ENCODE data around the gene TRAPPC12. TPM values are rescaled to one million over a fixed set of nuclear protein-coding genes. Genes with fewer than 3 reads are reported as not detected.
A peak's percentile ranks its signal among the peaks of the same experiment; 100 is the strongest.
"Not testable (repeated sequence)": the region's sequence is repeated elsewhere in the genome, so short reads cannot be mapped to it uniquely, and the experiment has no call there.

Gene TRAPPC12
- total RNA-seq, 6 donors from 2014 or later, result 68.1 to 307 (median 91.5) TPM

DNA sequence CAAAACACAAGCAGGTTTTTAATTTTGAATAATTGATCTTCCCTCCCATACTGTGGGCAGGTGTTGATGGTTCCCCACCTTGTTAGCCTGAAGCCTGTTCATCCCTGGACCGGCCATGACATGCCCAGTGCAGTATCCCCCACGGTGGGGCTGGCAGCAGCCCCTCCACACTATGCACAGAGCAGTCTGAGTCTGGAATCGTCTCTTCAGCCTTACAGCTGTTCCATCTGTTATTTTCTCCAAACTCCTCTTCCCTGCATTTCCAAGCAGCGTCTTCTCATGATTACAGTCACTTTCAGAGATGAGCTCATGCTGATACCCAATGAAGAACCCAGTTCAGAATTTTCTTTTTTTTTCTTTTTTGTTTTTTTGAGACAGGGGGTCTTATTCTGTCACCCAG, 71.7 kb downstream of the TRAPPC12 start:
- no peak for ATAC-seq (ENCODE audit: low FRiP score in 2 of 2)
- 95 to 97% methylated on average over 4 of the region's 4 CpGs for WGBS, 2 donors
- no peak overlapping the region for H3K4me3 ChIP-seq
- no peaks in the 10 kb centered on the region for H3K27me3 ChIP-seq
- H3K27ac ChIP-seq, result no peak overlapping the region
- TF ChIP-seq EP300 (IDR thresholded peaks at IDR 0.05), result no peak
- TF ChIP-seq POLR2A (IDR thresholded peaks at IDR 0.05), result no peak
- TF ChIP-seq, protein P1, sequence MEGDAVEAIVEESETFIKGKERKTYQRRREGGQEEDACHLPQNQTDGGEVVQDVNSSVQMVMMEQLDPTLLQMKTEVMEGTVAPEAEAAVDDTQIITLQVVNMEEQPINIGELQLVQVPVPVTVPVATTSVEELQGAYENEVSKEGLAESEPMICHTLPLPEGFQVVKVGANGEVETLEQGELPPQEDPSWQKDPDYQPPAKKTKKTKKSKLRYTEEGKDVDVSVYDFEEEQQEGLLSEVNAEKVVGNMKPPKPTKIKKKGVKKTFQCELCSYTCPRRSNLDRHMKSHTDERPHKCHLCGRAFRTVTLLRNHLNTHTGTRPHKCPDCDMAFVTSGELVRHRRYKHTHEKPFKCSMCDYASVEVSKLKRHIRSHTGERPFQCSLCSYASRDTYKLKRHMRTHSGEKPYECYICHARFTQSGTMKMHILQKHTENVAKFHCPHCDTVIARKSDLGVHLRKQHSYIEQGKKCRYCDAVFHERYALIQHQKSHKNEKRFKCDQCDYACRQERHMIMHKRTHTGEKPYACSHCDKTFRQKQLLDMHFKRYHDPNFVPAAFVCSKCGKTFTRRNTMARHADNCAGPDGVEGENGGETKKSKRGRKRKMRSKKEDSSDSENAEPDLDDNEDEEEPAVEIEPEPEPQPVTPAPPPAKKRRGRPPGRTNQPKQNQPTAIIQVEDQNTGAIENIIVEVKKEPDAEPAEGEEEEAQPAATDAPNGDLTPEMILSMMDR (IDR thresholded peaks at IDR 0.05), result no peak
- no peak for TF ChIP-seq POLR2AphosphoS5 (IDR thresholded peaks at IDR 0.05)
- peaks cover 0 to 8% (median 2%) of the 10 kb centered on the region in 4 donors for H3K4me1 ChIP-seq
- no peak for DNase-seq
- no peaks in the 10 kb centered on the region for H3K9me3 ChIP-seq
- peaks cover 5 to 48% (median 29%) of the 10 kb centered on the region in 4 donors for H3K36me3 ChIP-seq

DNA sequence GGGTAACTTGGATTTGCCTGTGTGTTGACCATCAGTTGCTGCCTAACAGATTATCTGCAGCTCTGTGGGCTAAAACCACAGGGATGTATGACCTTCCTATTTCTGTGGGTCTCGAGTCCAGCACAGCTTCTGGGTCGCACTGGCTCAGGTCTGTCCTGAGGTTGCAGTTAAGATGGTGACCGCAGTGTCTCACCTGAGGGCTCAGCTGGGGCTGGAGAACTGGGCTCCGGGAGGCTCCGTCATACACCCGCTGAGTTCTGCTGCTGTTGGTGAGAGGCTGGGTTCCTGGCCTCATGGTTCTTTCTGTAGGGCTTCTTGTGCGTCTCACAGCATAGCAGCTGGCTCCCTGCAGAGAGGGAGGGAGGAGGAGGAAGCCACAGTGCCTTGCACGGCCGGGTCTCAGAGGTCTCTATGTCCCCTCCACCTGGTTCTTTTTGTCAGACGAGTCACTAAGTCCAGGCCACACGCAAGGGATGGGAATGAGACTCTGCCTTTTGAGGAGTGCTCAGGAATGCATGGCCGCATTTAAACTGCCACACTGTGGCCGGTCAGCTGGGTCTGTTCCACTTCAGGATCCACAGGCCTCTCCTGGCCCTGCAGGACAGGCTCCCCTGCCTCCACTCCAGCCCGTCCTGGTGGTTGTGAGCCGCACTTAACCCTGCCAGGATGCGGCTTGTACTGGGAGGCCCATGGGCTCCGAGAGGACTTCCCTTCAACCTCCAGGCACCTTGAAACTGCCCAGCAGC, 72.6 kb downstream of the TRAPPC12 start:
- H3K36me3 ChIP-seq, result peaks cover 0 to 48% (median 23%) of the 10 kb centered on the region in 4 donors
- 88 to 94% methylated on average over 13 to 17 of the region's 17 CpGs for WGBS, 2 donors
- no peaks in the 10 kb centered on the region for H3K27me3 ChIP-seq
- H3K27ac ChIP-seq, result no peak overlapping the region
- ATAC-seq (ENCODE audit: low FRiP score in 2 of 2) (no peak), DNase-seq (no peak)
- no peak for TF ChIP-seq EP300 (IDR thresholded peaks at IDR 0.05)
- TF ChIP-seq, protein P1 (IDR thresholded peaks at IDR 0.05), result no peak
- no peak for TF ChIP-seq POLR2AphosphoS5 (IDR thresholded peaks at IDR 0.05)
- TF ChIP-seq POLR2A (IDR thresholded peaks at IDR 0.05), result no peak
- no peak overlapping the region for H3K4me3 ChIP-seq
- H3K4me1 ChIP-seq, result peaks cover 0 to 8% (median 2%) of the 10 kb centered on the region in 4 donors
- no peaks in the 10 kb centered on the region for H3K9me3 ChIP-seq

DNA sequence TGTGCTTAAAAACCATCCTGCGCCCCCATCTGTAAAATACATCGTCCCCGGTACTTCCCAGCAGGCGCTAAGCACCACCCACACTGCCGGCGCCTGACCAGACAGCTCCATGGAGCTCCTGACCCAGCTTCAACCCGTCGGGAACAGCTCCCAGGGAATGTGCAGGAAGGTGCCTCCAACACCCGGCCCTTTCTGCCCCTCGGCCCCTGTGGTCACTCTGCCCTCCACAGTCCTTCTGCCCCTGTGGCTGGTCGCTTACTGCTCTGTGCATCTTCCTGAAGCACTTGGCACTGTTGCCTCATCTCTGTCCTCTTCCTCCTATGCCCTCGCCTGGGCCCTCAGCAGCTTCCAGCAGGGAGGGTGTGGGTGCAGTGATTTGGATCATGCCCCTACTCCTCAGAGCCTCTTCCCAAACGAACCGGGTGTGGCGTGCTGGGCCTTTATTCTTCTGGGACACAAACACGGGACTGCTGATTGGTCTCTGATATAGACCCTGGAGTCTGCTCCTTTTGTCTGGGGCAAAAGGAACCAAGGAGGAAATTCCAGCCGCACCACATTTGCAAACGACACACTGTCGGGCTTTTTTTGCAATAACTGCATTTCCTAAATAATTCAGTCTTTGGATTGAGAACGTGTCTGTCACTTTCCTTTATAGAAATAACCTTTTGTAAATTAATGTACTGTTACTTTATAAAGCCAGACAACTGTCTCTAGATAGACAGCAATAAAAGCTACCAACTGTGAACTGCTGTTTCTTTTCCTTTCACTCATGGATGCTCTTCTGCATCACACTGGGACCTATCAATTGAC, 73.9 kb downstream of the TRAPPC12 start:
- H3K4me3 ChIP-seq, result no peak overlapping the region
- peak in 1 of 2 donors; percentile 17 for ATAC-seq (ENCODE audit: low FRiP score in 2 of 2)
- DNase-seq, result no peak
- peak overlapping the region in 1 of 4 donors; percentile 34 for H3K27ac ChIP-seq
- TF ChIP-seq POLR2AphosphoS5 (IDR thresholded peaks at IDR 0.05), result no peak
- TF ChIP-seq, protein P1 (IDR thresholded peaks at IDR 0.05), result no peak
- TF ChIP-seq POLR2A (IDR thresholded peaks at IDR 0.05), result no peak
- TF ChIP-seq EP300 (IDR thresholded peaks at IDR 0.05), result no peak
- no peaks in the 10 kb centered on the region for H3K27me3 ChIP-seq
- peaks cover 0 to 51% (median 24%) of the 10 kb centered on the region in 4 donors for H3K36me3 ChIP-seq
- no peaks in the 10 kb centered on the region for H3K9me3 ChIP-seq
- peaks cover 0 to 2% (median 0%) of the 10 kb centered on the region in 4 donors for H3K4me1 ChIP-seq
- WGBS, 2 donors, result 61 to 66% methylated on average over 20 of the region's 20 CpGs

DNA sequence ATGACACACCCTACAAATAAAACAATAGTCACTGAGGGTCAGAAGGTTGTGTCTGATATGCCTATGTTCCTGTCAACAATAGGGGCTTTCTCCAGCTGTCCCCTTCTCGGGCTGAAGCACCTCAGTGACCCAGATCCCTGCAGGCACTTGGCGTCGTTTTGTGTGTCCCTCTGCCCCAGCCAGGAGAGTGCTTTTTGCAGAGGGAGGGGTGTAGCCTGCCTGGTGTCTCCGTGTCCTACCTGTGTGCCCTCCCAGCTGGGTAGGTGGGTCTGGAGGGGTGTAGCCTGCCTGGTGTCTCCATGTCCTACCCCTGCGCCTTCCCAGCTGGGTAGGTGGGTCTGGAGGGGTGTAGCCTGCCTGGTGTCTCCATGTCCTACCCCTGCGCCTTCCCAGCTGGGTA, 74.5 kb downstream of the TRAPPC12 start:
- H3K4me3 ChIP-seq; ATAC-seq (ENCODE audit: low FRiP score in 2 of 2); H3K4me1 ChIP-seq; DNase-seq; H3K9me3 ChIP-seq; H3K27me3 ChIP-seq: not testable (repeated sequence)
- Histone ChIP-seq H3K27ac (peak overlapping the region in 1 of 4 donors; percentile 19), H3K36me3 (peaks cover 0 to 57% (median 23%) of the 10 kb centered on the region in 4 donors)
- 86 to 93% methylated on average over 5 to 6 of the region's 6 CpGs for WGBS, 2 donors

DNA sequence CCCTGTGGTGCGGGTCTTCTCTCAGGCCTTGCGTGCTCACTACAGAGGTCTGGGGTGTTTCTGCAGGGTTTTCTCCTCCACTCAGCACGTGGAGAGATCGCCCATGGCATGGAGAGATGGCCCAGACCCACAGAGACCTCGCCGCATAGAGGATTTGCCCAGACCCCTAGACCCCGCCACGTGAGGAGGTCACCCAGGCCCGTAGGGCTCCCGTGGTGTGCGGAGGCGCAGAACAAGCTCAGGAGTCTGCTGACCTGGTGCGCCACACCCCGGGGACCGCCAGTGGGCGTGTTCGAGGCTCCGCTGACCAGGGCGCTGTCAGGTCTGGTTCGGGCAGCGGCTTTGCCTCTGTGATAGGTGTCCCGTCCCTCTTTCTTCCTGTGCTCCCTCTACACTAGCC, 75.3 kb downstream of the TRAPPC12 start:
- ATAC-seq (ENCODE audit: low FRiP score in 2 of 2), result no peak
- peak in 1 of 2 donors; percentile 76 for DNase-seq
- 94 to 97% methylated on average over 22 of the region's 22 CpGs for WGBS, 2 donors

More for the DNA sequence above, 75.3 kb downstream of the TRAPPC12 start:
- H3K27ac ChIP-seq, result no peak overlapping the region
- peaks cover 0 to 6% (median 2%) of the 10 kb centered on the region in 4 donors for H3K4me1 ChIP-seq
- H3K9me3 ChIP-seq, result no peaks in the 10 kb centered on the region
- H3K27me3 ChIP-seq, result no peaks in the 10 kb centered on the region
- H3K36me3 ChIP-seq, result peaks cover 0 to 50% (median 20%) of the 10 kb centered on the region in 4 donors
- H3K4me3 ChIP-seq, result no peak overlapping the region
- TF ChIP-seq POLR2AphosphoS5 (IDR thresholded peaks at IDR 0.05) (no peak), POLR2A (IDR thresholded peaks at IDR 0.05) (no peak), EP300 (IDR thresholded peaks at IDR 0.05) (no peak)
- TF ChIP-seq, protein P1 (IDR thresholded peaks at IDR 0.05), result no peak
